Measurements from ENCODE around the gene IFTAP.
"Not testable (repeated sequence)": the region's sequence is repeated elsewhere in the genome, so short reads cannot be mapped to it uniquely, and the experiment has no call there.

IFTAP gene

GRCh38 chr11:36657610-36658267, 63.4 kb downstream of the IFTAP start:
- DNase-seq: no peak

GRCh38 chr11:36661359-36661758, 67.1 kb downstream of the IFTAP start:
- not testable (repeated sequence) for DNase-seq

- DNase-seq: peak; percentile 34
Observed at GRCh38 chr11:36672815-36673450, 78.6 kb downstream of the IFTAP start.

- DNase-seq: not testable (repeated sequence)
Observed at GRCh38 chr11:36679547-36679946, 85.2 kb downstream of the IFTAP start.

- DNase-seq: no peak
Observed at GRCh38 chr11:36683818-36684217, 89.5 kb downstream of the IFTAP start.

- DNase-seq: no peak
Observed at GRCh38 chr11:36684840-36685801, 90.8 kb downstream of the IFTAP start.

GRCh38 chr11:36688132-36688531, 93.8 kb downstream of the IFTAP start:
- no peak for DNase-seq

GRCh38 chr11:36688571-36689291, 94.4 kb downstream of the IFTAP start:
- DNase-seq: no peak

GRCh38 chr11:36689442-36689841, 95.1 kb downstream of the IFTAP start:
- no peak for DNase-seq

- DNase-seq: no peak
Observed at GRCh38 chr11:36692704-36693103, 98.4 kb downstream of the IFTAP start.

- no peak for DNase-seq
Observed at GRCh38 chr11:36693139-36693843, 99.0 kb downstream of the IFTAP start.

GRCh38 chr11:36695111-36695510, 100.8 kb downstream of the IFTAP start:
- no peak for DNase-seq

GRCh38 chr11:36695571-36695970, 101.3 kb downstream of the IFTAP start:
- DNase-seq: no peak

GRCh38 chr11:36696550-36696949, 102.2 kb downstream of the IFTAP start:
- no peak for DNase-seq

GRCh38 chr11:36699271-36699670, 105.0 kb downstream of the IFTAP start:
- DNase-seq: no peak

- no peak for DNase-seq
Observed at GRCh38 chr11:36700246-36700645, 105.9 kb downstream of the IFTAP start.

- DNase-seq: peak; percentile 34
Observed at GRCh38 chr11:36702330-36703054, 108.2 kb downstream of the IFTAP start.

GRCh38 chr11:36703055-36703404, 108.7 kb downstream of the IFTAP start:
- DNase-seq: no peak
